K562 (cell line): Measurements from ENCODE around the gene MYO1B. TPM values are rescaled to one million over a fixed set of nuclear protein-coding genes. Genes with fewer than 3 reads are reported as not detected.

Experiments
- ATAC-seq: fragments of 200-7000 bp; cut with Tn5 transposase; 3 replicates; pipeline ENCODE4 v1.9.1; 2020; ENCODE audit warnings: moderate library complexity
- BruUV-seq: library from RNA; stranded (reverse); fragments of 400-500 nt; replicated peaks from 2 replicates; lab custom pipeline; 2021; lab: Mats Ljungman, UMichigan
- CTCF ChIA-PET: fragments of 300-600 bp; formaldehyde crosslinking; extraction: SDS; loops from one replicate; lab custom pipeline; 2021; ENCODE audit warnings: low intra/inter-chr PET ratio; lab: Yijun Ruan, JAX
- POLR2A ChIA-PET: fragments of 300-600, 350-650 bp; sonication (Branson Sonifier 250); formaldehyde crosslinking; extraction: SDS; loops from one replicate; lab custom pipeline; 2021; ENCODE audit warnings: antibody characterized with exemption, inconsistent platforms; lab: Yijun Ruan, JAX
- DNase-seq, 4 experiments: peaks; one replicate each; pipeline versions ENCODE4 v3.0.0 to v3.0.0-alpha.2; 2011 to 2018; ENCODE audit warnings: low spot score in 3 of 4, mixed read lengths in 3 of 4; ENCODE audit errors: extremely low read depth in 1 of 4
- FAIRE-seq: peaks from 2 replicates; lab custom pipeline; 2011; peaks lifted over from hg19 to GRCh38; lab: Jason Lieb, UNC
- H2AFZ ChIP-seq: 2 replicates; pipeline ENCODE4 v1.6.0; 2011; ENCODE audit warnings: low read depth, low read length, control low read depth, inconsistent platforms
- H3K27ac ChIP-seq: fragments of 200-600 bp; 3 replicates; pipeline ENCODE4 v1.8.0; 2011; ENCODE audit warnings: low read depth, mild to moderate bottlenecking, control low read depth, inconsistent platforms, low read length, moderate library complexity, mixed read lengths; ENCODE audit errors: extremely low read depth
- H3K27me3 ChIP-seq, 2 experiments: fragments of 300-600 bp in 1 of 2; 2 replicates in 1 of 2; 3 replicates in 1 of 2; pipeline versions ENCODE4 v1.6.0 to v1.8.0; 2011; ENCODE audit warnings: inconsistent platforms in 2 of 2, low read length in 2 of 2, mild to moderate bottlenecking in 1 of 2, mixed read lengths in 1 of 2, moderate library complexity in 1 of 2; ENCODE audit not compliant: control insufficient read depth in 2 of 2, insufficient read depth in 2 of 2
- H3K36me3 ChIP-seq: fragments of 300-600 bp; 3 replicates; pipeline ENCODE4 v1.8.0; 2011; ENCODE audit warnings: mild to moderate bottlenecking, low read length, inconsistent platforms; ENCODE audit not compliant: control insufficient read depth, insufficient read depth
- H3K4me1 ChIP-seq, 2 experiments: fragments of 200-600 bp in 1 of 2; replicated peaks in 1 of 2; 2 replicates in 1 of 2; 3 replicates in 1 of 2; pipeline versions ENCODE4 v1.5.1 to v1.8.0; 2011; ENCODE audit warnings: inconsistent platforms in 2 of 2, low read length in 2 of 2, mild to moderate bottlenecking in 1 of 2, mixed read lengths in 1 of 2, moderate library complexity in 1 of 2; ENCODE audit not compliant: control insufficient read depth in 2 of 2, insufficient read depth in 2 of 2
- H3K4me2 ChIP-seq: 2 replicates; pipeline ENCODE4 v1.6.1; 2011; ENCODE audit warnings: low read length, control low read depth, inconsistent platforms, mixed read lengths; ENCODE audit not compliant: insufficient read depth
- H3K4me3 ChIP-seq: fragments of 200-600 bp; sonication (generic), shearing (Covaris generic); 2 replicates; pipeline ENCODE4 v1.5.1; 2016; ENCODE audit warnings: control low read depth, inconsistent platforms
- H3K79me2 ChIP-seq: fragments of 200-600 bp; 3 replicates; pipeline ENCODE4 v1.8.0; 2011; ENCODE audit warnings: low read length, inconsistent platforms; ENCODE audit not compliant: control insufficient read depth, insufficient read depth
- H3K9ac ChIP-seq, 2 experiments: 2 replicates each; pipeline versions ENCODE4 v1.6.0 to v1.6.1; 2011; ENCODE audit warnings: low read depth in 2 of 2, low read length in 2 of 2, control low read depth in 1 of 2, inconsistent platforms in 1 of 2, mild to moderate bottlenecking in 1 of 2, mixed read lengths in 1 of 2; ENCODE audit not compliant: insufficient read depth in 1 of 2
- H3K9me1 ChIP-seq: one replicate; pipeline ENCODE4 v1.6.0; 2011; ENCODE audit warnings: inconsistent platforms, mild to moderate bottlenecking, low read length, moderate library complexity; ENCODE audit not compliant: control insufficient read depth, insufficient read depth
- H3K9me3 ChIP-seq: replicated peaks from 2 replicates; pipeline ENCODE4 v1.5.1; 2011; ENCODE audit warnings: low read depth, low read length, inconsistent platforms; ENCODE audit not compliant: control insufficient read depth, insufficient read depth
- H4K20me1 ChIP-seq: replicated peaks from 2 replicates; pipeline ENCODE4 v1.6.1; 2011; ENCODE audit warnings: low read length, inconsistent platforms, mixed read lengths; ENCODE audit not compliant: control insufficient read depth, insufficient read depth
- CAMTA2 ChIP-seq: fragments of 250-450 bp; sonication (Bioruptor Pico); conservative IDR thresholded peaks from 2 replicates; pipeline ENCODE4 v1.5.1; 2022
- EZH2 ChIP-seq: IDR thresholded peaks from 2 replicates; pipeline ENCODE4 v1.6.1; 2012; ENCODE audit warnings: low read depth, mild to moderate bottlenecking, inconsistent platforms, low read length, borderline replicate concordance
- MTA1 ChIP-seq: fragments of 450-650 bp; IDR thresholded peaks from 2 replicates; pipeline ENCODE4 v1.6.1; 2017; ENCODE audit warnings: borderline replicate concordance
- PRPF4 ChIP-seq: fragments of 200-400 bp; formaldehyde crosslinking; IDR thresholded peaks from one replicate; pipeline ENCODE4 v1.6.1; 2017; ENCODE audit warnings: low read length, low read depth, mild to moderate bottlenecking; ENCODE audit not compliant: insufficient read depth, poor library complexity, severe bottlenecking
- XRCC3 ChIP-seq: fragments of 450-650 bp; IDR thresholded peaks from 2 replicates; pipeline ENCODE4 v1.6.1; 2017; ENCODE audit warnings: mild to moderate bottlenecking, moderate library complexity
- ZC3H4 ChIP-seq: sonication (generic); formaldehyde crosslinking; IDR thresholded peaks from 2 replicates; pipeline ENCODE4 v1.9.0; 2021; ENCODE audit warnings: missing genetic modification reagents, borderline replicate concordance
- ZNF785 ChIP-seq: fragments of 250-450 bp; sonication (Bioruptor Pico); IDR thresholded peaks from 2 replicates; pipeline ENCODE4 v1.4.0; 2020; ENCODE audit warnings: mild to moderate bottlenecking
- WGBS: fragments of 100-300 bp; shearing (Covaris generic); methylation state at CpG from one replicate; pipeline ENCODE4 v1.1.6; 2016; ENCODE audit warnings: low coverage, mixed read lengths; ENCODE audit not compliant: insufficient coverage; ENCODE audit errors: missing lambda C conversion rate; 5-methylcytosine and 5-hydroxymethylcytosine counted together
- in situ Hi-C: fragments of 300-500 bp; cut with MboI; formaldehyde crosslinking; loops from 4 replicates; pipeline ENCODE4 v1.15.0; 2018; ENCODE audit warnings: inconsistent platforms, mixed read lengths
- intact Hi-C: fragments of 100-400 bp; cut with micrococcal nuclease; formaldehyde crosslinking; loops from 2 replicates; pipeline ENCODE4 v1.14.2; 2022
- polyA plus RNA-seq, 8 experiments: library from polyadenylated mRNA; depleted of rRNA in 4 of 8; stranded (reverse) in 5 of 8; unstranded in 3 of 8; fragments of >200 nt; fragmentation: Nextera tagmentation in 2 of 8; fragmentation: Illumina TruSeq in 1 of 8; extraction: Ambion mirVana in 2 of 8; extraction: Trizol in 1 of 8; gene quantifications; 2 replicates each; pipeline versions ENCODE4 v1.2.1 to v1.2.3, GENCODE V29; 2011 to 2014; ENCODE audit warnings: inconsistent platforms in 1 of 8, missing spikeins in 1 of 8
- total RNA-seq, 7 experiments: library from RNA; depleted of rRNA in 6 of 7; stranded (reverse); fragments of >200 nt in 6 of 7; fragmentation: Illumina TruSeq in 2 of 7; extraction: Trizol in 2 of 7; gene quantifications; 2 replicates each; pipeline versions ENCODE4 v1.2.1 to v1.2.3, GENCODE V29; 2011 to 2021; ENCODE audit warnings: low replicate concordance in 1 of 7
- TF ChIP-seq, protein P1 (sequence below), 2 experiments: fragments of 450-650 bp; conservative IDR thresholded peaks; 2 replicates each; pipeline ENCODE4 v1.6.1; 2017; ENCODE audit warnings: mild to moderate bottlenecking in 2 of 2, moderate library complexity in 2 of 2

MYO1B gene
- total and polyA plus RNA-seq, 9 of the 15 experiments (the other 6 are each of a cell fraction or from before 2014, with no cell fraction given) = 0.04 to 0.33 (median 0.20) TPM; not detected in 5

DNA sequence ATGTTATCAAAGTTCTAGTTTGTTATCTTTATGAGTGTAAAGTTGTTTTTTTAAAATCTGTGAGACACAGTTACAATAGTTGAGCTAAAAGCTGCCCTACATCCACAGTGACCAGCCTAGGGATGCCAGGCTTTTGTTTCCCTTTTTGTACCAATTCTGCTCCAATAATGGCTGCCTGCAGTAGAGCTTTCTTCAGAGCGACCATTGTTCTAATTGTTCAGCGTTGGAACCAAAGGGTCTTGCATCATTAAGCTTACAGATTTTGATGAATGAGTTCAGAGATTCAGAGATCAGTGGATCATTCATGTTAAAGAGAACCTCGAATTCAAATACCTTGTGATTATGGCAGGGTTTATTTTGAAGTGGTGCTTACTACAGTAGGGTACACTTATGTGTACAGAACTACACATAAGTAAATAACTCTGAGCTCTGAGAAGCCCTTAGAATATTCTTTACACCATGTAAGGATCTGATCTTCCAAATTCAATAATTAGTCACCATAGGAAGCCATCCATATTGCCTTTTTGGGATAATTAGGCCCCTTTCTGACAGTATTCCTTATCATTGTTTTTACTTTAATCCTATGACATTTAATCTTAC, 157.9 kb downstream of the MYO1B start (continued):
- TF ChIP-seq EZH2 (no peak), MTA1 (no peak)

DNA sequence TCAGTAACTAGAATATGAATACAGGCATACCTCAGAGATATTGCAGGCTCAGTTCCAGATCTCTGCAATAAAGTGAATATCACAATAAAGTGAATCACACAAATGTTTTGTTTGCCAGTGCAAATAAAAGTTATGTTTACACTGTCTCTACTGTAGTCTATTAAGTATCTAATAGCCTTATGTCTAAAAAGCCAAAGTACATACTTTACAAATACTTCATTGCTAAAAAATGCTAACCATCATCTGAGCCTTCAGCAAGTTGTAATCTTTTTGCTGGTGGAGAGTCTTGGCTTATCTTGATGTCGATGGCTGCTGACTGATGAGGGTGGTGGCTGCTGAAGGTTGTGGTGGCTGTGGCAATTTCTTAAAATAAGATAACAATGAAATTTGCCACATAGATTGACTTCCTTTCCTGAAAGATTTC, 159.4 kb downstream of the MYO1B start:
- CTCF ChIA-PET = no interaction called here
- no peaks in the 10 kb centered on the region for H3K4me1 ChIP-seq
- H3K27me3 ChIP-seq = peaks cover 0 to 1% of the 10 kb centered on the region in 2 experiments; a peak in 2 of 5 replicates
- no peak for TF ChIP-seq ZC3H4 (CRISPR knock-in tag)
- no peak for TF ChIP-seq PRPF4
- TF ChIP-seq XRCC3 = no peak
- TF ChIP-seq ZNF785 (CRISPR knock-in tag) = no peak
- TF ChIP-seq, protein P1, sequence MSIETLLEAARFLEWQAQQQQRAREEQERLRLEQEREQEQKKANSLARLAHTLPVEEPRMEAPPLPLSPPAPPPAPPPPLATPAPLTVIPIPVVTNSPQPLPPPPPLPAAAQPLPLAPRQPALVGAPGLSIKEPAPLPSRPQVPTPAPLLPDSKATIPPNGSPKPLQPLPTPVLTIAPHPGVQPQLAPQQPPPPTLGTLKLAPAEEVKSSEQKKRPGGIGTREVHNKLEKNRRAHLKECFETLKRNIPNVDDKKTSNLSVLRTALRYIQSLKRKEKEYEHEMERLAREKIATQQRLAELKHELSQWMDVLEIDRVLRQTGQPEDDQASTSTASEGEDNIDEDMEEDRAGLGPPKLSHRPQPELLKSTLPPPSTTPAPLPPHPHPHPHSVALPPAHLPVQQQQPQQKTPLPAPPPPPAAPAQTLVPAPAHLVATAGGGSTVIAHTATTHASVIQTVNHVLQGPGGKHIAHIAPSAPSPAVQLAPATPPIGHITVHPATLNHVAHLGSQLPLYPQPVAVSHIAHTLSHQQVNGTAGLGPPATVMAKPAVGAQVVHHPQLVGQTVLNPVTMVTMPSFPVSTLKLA (conservative IDR thresholded peaks at IDR 0.05) = no peak
- no peak for TF ChIP-seq CAMTA2 (CRISPR knock-in tag)
- no peak overlapping the region for H3K4me2 ChIP-seq
- POLR2A ChIA-PET = interaction anchor here (1.0 kb wide), 1 partner anchor 11 kb away, joined by 3 read pairs; no protein-coding TSS in a partner anchor
- no peak overlapping the region for H2AFZ ChIP-seq
- H3K9me1 ChIP-seq = no peaks in the 10 kb centered on the region
- H3K9me3 ChIP-seq = no peaks in the 10 kb centered on the region
- ATAC-seq (no peak), DNase-seq (no peak), FAIRE-seq (no peak)
- BruUV-seq = no TSS peak
- intact Hi-C loops (no loop called here), in situ Hi-C loops (no loop called here)
- no peak overlapping the region for H3K9ac ChIP-seq
- WGBS = 0% methylated on average over 1 of the region's 1 CpG
- H3K36me3 ChIP-seq = no peaks in the 10 kb centered on the region
- H3K79me2 ChIP-seq = no peaks in the 10 kb centered on the region
- H3K27ac ChIP-seq = no peak overlapping the region
- H3K4me3 ChIP-seq = no peak overlapping the region
- H4K20me1 ChIP-seq = no peaks in the 10 kb centered on the region
